Fibroblast of pulmonary artery (primary cell): ENCODE results near the gene HERC2.

Source experiments
- DNase-seq: peaks from one replicate; pipeline ENCODE4 v3.0.0-alpha.2; 2010; ENCODE audit warnings: low read depth
- H3K4me3 ChIP-seq: replicated peaks from 2 replicates; pipeline ENCODE4 v1.5.1; 2011; ENCODE audit warnings: low read depth, mild to moderate bottlenecking, control low read depth, low read length, moderate library complexity
- TF ChIP-seq, protein P1 (sequence below): IDR thresholded peaks from 2 replicates; pipeline ENCODE4 v1.5.1; 2011; ENCODE audit warnings: mild to moderate bottlenecking, control low read depth, low read length, inconsistent platforms; ENCODE audit errors: missing control alignments

Gene HERC2

DNA sequence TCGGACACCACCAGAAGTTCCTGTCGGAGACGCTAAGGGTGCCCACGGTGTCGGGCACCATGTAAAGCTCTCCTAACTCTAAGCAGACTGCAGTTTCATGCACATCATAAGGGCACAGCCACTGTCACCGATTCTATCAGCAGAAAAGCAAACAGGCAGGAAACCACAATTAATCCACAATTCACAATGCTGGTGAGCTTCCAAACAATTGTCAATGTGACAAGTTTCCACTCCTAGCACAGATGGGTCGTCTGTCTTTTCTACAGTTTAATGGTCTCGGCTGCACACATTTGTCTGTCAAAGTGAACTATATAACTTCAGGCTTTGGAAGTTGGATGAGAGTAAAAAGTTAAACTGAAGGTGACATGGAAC lies 214.1 kb downstream of the HERC2 start:
- TF ChIP-seq, protein P1, sequence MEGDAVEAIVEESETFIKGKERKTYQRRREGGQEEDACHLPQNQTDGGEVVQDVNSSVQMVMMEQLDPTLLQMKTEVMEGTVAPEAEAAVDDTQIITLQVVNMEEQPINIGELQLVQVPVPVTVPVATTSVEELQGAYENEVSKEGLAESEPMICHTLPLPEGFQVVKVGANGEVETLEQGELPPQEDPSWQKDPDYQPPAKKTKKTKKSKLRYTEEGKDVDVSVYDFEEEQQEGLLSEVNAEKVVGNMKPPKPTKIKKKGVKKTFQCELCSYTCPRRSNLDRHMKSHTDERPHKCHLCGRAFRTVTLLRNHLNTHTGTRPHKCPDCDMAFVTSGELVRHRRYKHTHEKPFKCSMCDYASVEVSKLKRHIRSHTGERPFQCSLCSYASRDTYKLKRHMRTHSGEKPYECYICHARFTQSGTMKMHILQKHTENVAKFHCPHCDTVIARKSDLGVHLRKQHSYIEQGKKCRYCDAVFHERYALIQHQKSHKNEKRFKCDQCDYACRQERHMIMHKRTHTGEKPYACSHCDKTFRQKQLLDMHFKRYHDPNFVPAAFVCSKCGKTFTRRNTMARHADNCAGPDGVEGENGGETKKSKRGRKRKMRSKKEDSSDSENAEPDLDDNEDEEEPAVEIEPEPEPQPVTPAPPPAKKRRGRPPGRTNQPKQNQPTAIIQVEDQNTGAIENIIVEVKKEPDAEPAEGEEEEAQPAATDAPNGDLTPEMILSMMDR: no peak
- H3K4me3 ChIP-seq: no peak overlapping the region
- DNase-seq: no peak

DNA sequence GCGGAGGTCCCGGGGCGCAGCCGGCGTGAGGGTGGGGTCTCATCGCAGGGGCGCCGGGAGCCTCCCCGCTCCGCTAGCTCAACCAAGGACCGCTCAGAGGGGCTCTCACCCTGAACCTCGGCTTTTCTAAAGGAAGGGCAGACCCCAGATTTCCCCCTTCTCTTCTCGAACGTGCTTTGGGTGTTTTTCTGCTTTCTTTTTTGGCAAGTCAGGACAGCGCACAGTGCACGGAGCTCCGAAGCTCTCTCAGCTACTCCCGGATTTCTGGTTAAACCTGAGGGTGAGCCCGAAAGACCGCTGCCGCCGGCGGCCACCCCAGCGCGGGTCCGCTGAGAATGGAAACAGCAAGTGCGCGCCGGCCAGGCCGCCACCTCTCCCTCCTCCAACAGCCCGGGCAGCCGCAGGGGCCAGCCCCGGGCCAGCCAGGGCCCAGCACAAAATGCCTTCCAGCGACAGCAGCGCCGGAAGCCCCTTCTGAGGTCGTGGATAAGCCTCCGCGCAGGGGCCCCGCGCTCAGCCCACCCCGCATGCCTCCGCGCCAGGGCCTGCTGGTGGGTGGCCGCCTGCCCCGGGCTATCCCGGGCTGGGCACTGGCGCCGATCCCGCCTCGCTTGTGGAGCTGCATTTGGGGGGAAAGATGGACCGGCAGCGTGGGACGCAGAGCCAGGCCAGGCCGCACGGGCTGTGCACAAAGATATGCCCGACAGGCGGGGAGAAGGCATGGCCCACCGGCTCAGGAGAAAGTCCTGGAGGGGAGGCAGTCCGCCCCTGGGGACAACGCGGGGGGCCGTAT lies 214.7 kb downstream of the HERC2 start:
- H3K4me3 ChIP-seq: peak overlapping the region; percentile 60
- TF ChIP-seq, protein P1: no peak
- peak; percentile 32 for DNase-seq

DNA sequence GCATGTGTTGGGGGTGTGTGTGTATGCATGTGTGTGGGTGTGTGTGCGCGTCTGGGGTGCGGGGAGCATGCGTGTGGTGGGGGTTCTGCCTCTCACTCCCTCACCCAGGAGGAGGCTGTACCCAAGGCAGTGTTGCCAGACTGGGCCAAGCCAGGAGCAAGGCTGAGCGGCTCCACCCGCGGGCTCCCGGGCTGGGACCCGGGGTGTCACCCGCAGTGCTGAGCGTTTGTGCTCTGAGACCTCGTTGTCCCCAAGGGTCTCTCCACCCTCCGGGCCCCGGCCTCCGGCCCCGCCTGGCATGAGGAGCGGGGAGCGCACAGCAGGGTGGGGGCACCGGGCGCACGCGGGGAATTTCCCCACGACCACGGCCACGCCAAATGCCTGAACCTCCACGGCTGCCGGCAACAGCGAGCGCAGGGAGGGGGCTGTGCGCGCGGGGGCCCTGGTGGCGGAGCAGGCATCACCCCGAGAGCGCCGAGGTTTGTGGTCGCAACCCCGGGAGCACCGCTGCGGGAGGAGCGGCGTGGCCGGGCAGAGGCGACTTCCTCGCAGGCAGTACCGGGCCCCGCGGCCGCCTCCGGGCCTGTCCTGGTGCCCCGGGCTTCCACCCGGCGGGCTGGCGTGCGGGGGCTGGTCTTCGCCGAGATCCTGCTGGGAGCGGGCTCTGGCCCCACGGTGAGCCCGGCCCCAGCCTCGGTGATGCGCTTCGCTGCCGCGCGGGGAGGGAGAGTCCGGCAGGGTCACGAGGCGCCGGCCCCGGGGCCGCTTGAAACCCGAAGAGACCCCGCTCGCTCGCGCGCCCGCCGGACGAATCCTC lies 215.5 kb downstream of the HERC2 start:
- no peak for DNase-seq
- peak overlapping the region; percentile 60 for H3K4me3 ChIP-seq
- TF ChIP-seq, protein P1: no peak

DNA sequence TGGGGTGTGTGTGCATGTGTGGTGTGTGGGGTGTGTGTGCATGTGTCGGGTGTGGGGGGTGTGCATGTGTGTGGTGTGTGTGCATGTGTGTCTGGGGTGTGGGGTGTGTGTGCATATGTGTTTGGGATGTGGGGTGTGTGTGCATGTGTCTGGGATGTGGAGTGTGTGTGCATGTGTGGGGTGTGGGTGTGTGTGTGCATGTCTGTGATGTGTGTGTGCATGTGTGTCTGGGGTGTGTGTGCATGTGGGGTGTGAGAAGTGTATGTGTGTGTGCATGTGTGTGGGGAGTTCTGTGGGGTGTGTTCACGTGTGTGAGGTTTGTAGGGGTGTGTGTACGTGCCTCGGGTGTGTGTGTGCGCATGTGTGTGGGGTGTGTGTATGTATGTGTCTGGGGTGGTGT lies 216.2 kb downstream of the HERC2 start:
- DNase-seq: no peak
- H3K4me3 ChIP-seq: no peak overlapping the region
- TF ChIP-seq, protein P1: no peak

DNA sequence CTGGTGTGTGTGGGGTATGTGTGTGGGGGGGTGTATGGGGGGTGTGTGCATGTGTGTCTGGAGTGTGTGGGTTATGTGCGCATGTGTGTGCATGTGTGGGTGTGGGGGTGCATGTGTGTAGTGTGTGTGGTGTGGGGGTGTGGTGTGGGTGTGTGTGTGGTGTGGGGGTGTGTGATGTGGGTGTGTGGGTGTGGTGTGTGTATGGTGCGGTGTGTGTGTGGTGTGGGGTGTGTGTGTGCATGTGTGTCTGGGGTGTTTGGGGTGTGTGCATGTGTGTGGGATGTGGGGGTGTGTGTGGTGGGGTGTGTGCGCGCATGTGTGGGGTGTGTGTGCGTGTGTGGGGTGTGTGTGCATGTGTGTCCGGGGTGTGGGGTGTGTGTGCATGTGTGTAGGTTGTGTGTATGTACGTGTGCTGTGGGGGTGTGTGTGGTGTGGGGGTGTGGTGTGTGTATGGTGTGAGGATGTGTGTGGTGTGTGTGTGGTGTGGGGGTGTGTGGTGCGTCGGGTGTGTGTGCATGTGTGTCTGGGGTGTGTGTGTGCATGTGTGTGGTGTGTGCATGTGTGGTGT lies 216.7 kb downstream of the HERC2 start:
- TF ChIP-seq, protein P1: no peak
- DNase-seq: no peak
- H3K4me3 ChIP-seq: no peak overlapping the region

DNA sequence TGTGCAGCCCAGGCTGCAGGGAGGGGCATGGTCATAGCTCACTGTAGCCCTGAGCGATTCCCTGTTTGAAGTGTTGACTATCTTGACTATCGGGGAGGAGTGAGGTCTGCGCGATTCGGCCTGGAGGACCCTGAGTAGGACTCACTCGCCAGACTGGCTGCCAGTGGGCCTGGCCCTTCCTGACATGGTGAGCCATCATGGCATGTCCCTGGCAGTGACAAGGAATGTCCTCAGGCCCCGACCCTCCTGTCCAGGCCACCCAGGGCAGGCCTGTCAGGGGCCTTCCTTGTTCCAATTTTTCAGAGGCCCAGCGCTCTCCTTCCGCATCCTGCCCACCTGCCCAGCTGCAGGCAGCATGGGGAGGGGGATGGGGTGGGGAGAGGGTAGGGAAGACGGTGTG lies 217.7 kb downstream of the HERC2 start:
- no peak for DNase-seq
- no peak overlapping the region for H3K4me3 ChIP-seq
- TF ChIP-seq, protein P1: no peak
